GM19240 (cell line): ENCODE data around the gene HHATL.

ENCODE experiments used
- DNase-seq: peaks from one replicate; pipeline ENCODE4 v3.0.0; 2011; ENCODE audit warnings: low spot score; ENCODE audit not compliant: insufficient read length

The HHATL gene

DNA sequence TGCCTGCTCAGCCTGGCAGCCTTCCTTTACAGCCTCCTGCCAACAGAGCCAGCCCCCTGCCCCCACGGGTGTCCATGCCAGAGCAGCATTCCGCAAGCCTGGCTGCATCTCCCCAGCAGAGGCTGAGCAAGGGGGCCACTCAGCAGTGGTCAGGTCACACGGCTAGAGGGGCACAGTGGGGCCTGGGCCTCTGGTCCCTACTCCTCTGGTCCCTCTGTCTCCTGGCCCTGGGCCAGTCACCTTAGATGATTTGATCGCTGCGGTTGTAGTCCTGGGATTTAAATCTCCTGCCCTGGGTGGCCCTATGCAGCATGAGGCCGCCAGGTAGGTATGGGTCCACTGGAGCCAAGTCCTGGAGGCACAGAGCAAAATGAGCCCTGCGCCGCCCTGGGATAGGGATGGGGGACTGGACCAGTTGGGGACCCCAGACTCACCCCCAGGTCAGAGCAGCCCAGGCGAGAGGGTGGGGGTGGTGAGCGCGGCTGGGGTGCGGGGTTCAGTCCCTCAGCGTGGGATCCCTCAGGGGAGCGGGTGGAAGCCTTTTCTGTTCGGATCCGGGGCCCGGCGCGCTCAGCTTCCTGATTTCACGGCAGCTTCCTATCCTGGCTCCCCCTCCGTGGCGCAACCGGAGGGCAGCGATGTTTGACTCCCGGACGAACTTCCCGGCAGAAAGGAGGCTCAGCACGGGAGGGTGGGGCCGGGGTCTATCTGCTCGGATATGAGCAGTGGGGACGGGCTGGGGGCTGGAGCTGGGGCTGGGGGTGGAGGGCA, 48.9 kb downstream of the HHATL start, which contains the start of gene ZBTB47:
TSS of gene ZBTB47 (plus strand) at position 138 of the 771 bp plus-strand sequence. CDS start 4,659 bp downstream, outside the sequence.
- DNase-seq: no peak

DNA sequence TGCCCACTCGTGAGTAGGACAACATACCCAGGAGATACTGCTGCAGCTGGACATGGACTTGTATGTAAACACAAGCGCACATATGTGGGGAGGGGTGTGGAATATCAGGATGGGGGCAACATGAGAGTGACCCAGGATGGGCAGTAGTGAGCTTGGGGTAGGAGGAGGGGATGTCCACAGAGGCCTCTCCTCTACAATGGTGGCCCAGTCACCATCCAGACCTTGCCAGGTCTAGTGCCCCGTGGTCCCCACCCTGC, 49.4 kb downstream of the HHATL start:
- DNase-seq: no peak

GRCh38 chr3:42652611-42653302, 49.8 kb downstream of the HHATL start:
- DNase-seq: no peak

GRCh38 chr3:42652251-42652610, 50.4 kb downstream of the HHATL start:
- no peak for DNase-seq

DNA sequence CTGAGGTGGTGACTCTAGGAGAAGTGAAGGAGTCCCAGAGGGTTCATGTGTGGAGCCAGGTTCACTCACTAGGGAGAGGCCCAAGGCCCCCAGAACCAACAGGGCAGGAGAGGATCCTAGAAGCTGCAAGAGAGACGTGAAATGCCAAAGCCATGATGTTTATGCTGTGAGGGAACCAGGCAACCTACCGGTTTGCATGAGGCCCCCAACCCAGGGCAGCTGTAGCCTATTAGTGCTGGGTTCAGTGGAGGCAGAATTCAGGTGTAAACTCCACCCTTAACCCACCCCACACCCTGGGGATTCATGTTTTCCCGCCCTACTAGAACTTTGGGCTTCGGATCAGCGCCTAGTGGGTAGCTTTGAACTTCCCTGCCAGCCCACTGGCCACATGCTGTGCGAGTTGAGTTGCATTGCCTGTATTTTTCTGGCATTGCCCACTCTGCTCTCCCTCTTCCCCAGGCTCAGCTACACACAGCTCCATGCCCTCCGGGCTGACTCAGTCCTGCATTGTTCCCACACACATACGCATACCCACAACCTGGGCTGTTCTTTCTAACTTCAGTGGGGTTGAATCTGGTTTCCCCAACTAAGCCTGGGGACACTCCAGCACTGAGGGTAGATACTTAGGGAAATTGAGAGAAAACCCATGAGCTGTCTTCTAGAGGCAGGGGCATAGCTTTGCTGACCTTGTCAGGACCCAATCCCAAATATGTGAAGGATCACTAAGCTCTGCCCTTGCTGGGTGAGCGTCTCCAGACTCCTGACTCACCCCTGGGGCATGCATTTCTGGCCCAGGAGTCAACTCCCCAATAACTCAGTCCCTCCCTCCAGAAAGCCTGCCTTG, 51.1 kb downstream of the HHATL start:
- no peak for DNase-seq

DNA sequence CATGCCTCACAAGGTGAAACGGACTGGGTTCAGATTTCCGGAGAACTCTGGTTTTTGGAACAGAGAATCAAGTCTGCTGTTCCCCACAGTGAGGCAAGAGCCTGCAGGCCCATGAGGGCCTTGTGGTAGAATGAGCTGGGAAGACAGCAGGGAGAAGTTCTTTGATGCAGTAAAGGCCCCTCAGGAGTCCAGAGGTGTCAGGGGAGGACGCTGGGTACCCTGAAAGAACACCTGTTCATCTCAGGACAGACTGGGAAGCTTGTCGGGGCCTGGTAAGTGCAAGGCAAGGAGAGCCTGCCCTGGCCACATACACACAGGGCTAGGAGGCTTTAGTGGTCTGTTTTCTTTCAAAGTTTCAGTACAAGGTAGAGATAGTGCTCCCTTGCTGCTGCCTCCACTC, 52.8 kb downstream of the HHATL start:
- DNase-seq: no peak

DNA sequence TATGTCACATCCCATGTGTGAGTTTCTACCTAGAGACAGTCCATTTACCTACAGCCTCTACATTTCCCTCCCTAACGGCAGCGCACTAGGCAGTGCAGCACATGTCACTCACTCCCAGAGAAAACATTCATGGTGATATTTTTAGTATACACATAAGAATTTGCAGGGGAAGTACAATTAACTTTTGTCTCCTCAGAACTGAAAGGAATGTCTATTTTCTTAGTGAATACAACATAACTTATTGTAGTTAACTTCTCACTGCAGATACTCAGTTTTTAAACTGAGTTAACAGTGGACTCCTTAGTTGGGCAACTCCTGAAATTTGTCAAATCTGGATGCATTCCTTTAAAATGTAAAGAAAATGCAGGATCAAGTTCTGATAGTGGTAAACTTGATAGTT, 53.6 kb downstream of the HHATL start:
- no peak for DNase-seq

GRCh38 chr3:42647821-42648459, 54.7 kb downstream of the HHATL start:
- no peak for DNase-seq
